WI38 (cell line): ENCODE data around the gene TRIM29.

ENCODE experiments used
- H3K4me3 ChIP-seq: 2 replicates; pipeline ENCODE4 v1.5.1; 2011; ENCODE audit warnings: low read depth, mild to moderate bottlenecking, control low read depth, low read length
- TF ChIP-seq, protein P1 (sequence below): IDR thresholded peaks from 2 replicates; pipeline ENCODE4 v1.5.1; 2012; ENCODE audit warnings: low read depth, mild to moderate bottlenecking, control low read depth, low read length

The TRIM29 gene

DNA sequence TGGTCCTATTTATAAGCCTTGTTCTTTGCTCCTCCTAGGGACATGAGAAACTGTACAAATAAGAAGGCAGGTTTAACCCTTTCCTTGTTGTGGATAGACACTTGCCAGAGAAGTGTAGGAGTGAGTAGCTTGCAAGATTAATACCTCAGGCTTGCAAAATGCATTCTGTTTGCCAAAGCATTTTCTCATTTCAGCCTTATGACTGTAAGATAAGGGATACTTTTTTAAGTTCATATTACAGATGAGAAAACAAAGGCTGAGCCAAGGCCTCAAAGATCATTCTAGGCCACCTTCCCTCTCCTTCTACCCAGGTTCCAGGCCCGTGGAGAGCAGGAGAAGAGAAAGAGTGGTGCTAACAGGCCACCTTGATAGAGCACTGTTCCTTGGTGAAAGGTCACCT lies 46.8 kb downstream of the TRIM29 start:
- no peak overlapping the region for H3K4me3 ChIP-seq

DNA sequence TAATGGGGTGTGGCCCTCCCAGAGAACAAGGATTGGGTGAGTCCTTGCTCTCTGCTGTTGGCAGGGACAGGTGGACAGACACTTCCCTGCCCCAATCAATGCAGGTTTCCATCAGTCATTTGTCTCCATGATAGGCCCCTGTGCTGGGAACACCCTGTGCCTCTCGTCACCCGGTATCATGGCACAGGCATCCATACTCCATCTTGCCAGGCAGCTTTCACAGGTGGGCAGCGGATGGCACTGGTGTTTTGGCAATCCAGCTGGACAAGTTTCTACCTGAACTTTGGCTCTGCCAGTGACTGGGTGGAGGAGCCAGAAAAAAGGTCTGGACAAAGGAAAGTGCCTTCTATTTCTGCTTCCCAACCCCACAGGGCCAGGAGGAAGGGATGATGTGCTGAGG lies 47.5 kb downstream of the TRIM29 start:
- H3K4me3 ChIP-seq: no peak overlapping the region
- TF ChIP-seq, protein P1, sequence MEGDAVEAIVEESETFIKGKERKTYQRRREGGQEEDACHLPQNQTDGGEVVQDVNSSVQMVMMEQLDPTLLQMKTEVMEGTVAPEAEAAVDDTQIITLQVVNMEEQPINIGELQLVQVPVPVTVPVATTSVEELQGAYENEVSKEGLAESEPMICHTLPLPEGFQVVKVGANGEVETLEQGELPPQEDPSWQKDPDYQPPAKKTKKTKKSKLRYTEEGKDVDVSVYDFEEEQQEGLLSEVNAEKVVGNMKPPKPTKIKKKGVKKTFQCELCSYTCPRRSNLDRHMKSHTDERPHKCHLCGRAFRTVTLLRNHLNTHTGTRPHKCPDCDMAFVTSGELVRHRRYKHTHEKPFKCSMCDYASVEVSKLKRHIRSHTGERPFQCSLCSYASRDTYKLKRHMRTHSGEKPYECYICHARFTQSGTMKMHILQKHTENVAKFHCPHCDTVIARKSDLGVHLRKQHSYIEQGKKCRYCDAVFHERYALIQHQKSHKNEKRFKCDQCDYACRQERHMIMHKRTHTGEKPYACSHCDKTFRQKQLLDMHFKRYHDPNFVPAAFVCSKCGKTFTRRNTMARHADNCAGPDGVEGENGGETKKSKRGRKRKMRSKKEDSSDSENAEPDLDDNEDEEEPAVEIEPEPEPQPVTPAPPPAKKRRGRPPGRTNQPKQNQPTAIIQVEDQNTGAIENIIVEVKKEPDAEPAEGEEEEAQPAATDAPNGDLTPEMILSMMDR: no peak

More for the DNA sequence above, 46.8 kb downstream of the TRIM29 start:
- TF ChIP-seq, protein P1: no peak

DNA sequence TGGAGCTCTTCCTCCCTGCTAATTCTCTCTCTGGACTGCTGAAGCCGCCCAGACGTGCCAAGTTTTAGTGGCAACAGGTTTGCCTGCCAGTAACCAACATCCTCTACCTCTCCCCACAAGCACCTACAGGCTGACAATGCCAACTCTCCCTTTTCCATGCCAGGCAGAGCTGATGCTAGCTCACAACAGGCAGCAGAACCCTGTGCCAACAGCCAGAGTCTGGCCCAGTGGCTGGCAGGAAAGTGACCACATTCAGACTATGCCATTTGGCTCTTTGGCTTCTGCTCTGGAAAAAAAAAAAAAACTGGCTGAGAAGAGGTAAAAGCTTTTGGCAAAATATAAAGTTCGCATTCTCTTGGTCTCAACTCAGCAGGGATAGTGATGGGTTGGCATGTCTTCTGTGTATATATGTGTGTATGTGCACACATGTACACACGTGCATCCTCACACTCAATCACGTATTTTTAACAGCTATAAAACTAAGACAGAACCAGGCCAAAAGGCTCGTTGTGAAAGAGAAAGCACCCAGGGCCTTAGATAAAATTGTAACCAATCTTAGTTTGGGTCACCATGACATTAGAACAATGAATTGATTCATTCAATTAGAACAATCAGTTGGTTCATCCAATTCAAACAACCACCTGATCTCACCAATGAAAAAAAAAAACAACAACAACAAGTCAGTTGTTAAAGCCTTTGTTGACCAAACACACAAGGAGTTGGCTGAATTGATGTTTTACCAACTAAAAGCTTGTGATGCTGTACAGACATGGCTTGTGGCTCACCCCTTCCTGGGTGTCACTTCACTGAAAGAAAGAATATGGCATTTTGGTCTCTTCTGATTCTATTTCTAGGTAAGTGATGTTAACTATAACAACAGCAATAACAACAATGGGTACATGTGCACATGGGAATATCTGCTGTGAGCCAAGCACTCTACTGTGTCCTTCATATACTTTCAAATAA lies 48.6 kb downstream of the TRIM29 start:
- TF ChIP-seq, protein P1: no peak
- no peak overlapping the region for H3K4me3 ChIP-seq

DNA sequence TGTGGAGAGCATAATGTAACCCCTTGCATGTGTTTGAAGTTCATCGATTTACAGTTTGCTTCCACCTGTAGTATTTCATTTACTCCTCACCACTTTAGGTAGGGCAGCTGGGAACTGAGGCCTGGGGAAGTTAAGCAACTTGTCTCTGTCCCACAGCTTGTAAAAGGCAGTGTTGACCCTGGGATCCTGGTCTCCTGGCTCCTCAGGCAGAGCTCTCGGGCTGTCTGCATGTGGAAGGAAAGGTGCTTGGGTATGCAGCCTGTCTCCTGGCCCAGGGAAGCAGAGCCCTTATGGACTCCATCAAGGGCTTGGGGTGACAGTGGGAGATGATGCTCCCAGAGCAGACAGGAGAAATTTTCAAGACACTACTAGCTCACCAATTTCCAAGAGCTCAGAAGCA lies 49.9 kb downstream of the TRIM29 start:
- H3K4me3 ChIP-seq: no peak overlapping the region
- TF ChIP-seq, protein P1: no peak

DNA sequence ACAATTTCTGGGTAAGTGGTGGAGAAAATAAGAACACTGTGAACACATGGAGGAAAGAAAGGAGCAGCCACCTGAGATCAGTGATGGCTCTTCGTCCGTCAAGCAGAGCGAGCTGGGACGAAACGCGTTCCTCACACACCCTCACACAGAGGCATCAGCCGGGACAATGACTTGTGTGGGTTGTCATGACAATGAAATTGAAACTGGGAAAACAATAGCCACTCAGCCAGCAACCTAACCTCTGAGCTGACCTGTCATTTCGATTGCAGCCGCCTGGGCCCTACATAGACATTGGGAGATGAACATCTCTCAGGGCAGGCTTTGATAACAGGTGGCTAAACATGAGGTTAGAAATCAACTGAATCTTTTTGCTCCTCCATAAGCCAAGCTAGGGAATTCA lies 51.3 kb downstream of the TRIM29 start:
- TF ChIP-seq, protein P1: no peak
- H3K4me3 ChIP-seq: no peak overlapping the region

DNA sequence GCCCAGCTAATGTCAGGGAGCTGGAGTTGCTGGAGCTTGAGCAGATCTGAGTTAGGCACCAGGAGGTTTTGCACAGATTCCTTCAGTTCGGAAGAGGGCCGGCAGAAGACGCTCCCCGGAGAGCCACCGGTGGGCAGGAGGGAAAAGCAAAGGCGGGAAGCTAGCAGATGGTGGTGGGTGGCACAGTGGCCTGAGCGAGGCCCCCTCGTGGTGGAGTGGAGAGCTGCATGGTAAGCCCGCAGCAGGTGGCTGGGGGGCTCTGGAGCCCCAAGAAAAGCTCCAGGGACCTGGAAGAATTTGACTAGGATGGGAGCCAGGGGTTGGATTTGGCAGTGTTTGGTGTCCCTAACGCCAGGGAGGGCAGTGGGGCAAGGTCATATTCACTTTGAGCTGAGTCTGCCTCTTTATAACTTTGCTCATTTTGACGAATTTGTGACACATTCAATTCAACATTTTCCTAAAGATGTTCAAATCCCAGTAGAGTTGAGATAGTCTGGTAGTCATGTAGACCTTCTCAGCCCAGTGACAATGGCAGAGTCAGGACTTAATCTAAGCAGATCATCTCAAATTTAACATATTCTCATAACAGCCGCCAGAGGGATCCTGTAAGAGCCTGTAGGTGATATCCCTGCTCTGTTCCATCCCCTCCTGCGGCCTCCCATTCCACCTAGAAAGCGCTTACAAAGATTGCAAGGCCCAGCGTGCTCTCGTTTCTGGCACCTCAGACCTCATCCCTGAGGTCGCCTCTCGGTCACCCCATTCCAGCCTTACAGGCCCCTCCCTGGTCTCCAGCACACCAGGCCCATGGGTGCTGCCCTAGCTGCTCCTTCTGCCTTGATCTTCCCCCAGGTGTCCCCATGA lies 57.9 kb downstream of the TRIM29 start:
- H3K4me3 ChIP-seq: no peak overlapping the region
- TF ChIP-seq, protein P1: 0 out of 2 replicates have a peak, but pooled peaks have one; percentile 26
